HEK293T (cell line): ENCODE data around the gene WNK2.

ENCODE experiments used
- BHLHE40 ChIP-seq: fragments of 450-650 bp; IDR thresholded peaks from 2 replicates; pipeline ENCODE4 v1.6.1; 2016; ENCODE audit warnings: mild to moderate bottlenecking, moderate library complexity, borderline replicate concordance
- CTBP1 ChIP-seq: fragments of 450-650 bp; IDR thresholded peaks from 2 replicates; pipeline ENCODE4 v1.6.1; 2016; ENCODE audit warnings: borderline replicate concordance
- FOXA1 ChIP-seq: fragments of 450-650 bp; IDR thresholded peaks from 2 replicates; pipeline ENCODE4 v1.6.1; 2016; ENCODE audit warnings: mild to moderate bottlenecking
- FOXK2 ChIP-seq: fragments of 450-650 bp; IDR thresholded peaks from 2 replicates; pipeline ENCODE4 v1.6.1; 2016; ENCODE audit warnings: mild to moderate bottlenecking
- FOXM1 ChIP-seq: fragments of 450-650 bp; IDR thresholded peaks from 2 replicates; pipeline ENCODE4 v1.6.1; 2017; ENCODE audit warnings: mild to moderate bottlenecking, borderline replicate concordance
- HDGF ChIP-seq: fragments of 450-650 bp; IDR thresholded peaks from 2 replicates; pipeline ENCODE4 v1.6.1; 2017; ENCODE audit warnings: antibody characterized with exemption, borderline replicate concordance
- L3MBTL2 ChIP-seq: fragments of 450-650 bp; conservative IDR thresholded peaks from 2 replicates; pipeline ENCODE4 v1.6.1; 2016; ENCODE audit warnings: mild to moderate bottlenecking
- LEF1 ChIP-seq: fragments of 450-650 bp; IDR thresholded peaks from 2 replicates; pipeline ENCODE4 v1.6.1; 2017; ENCODE audit warnings: mild to moderate bottlenecking, borderline replicate concordance
- PKNOX1 ChIP-seq: fragments of 450-650 bp; IDR thresholded peaks from 2 replicates; pipeline ENCODE4 v1.6.1; 2016
- SP1 ChIP-seq: fragments of 450-650 bp; IDR thresholded peaks from 2 replicates; pipeline ENCODE4 v1.6.1; 2017
- SUZ12 ChIP-seq: fragments of 450-650 bp; IDR thresholded peaks from 2 replicates; pipeline ENCODE4 v1.6.1; 2016; ENCODE audit warnings: mild to moderate bottlenecking
- TARDBP ChIP-seq: fragments of 450-650 bp; IDR thresholded peaks from 2 replicates; pipeline ENCODE4 v1.6.1; 2016
- ZNF384 ChIP-seq: fragments of 450-650 bp; IDR thresholded peaks from 2 replicates; pipeline ENCODE4 v1.6.1; 2016

GRCh38 chr9:93184432-93185265 lies 710 bp downstream of the WNK2 start:
- TF ChIP-seq CTBP1 (no peak), SUZ12 (no peak), SP1 (no peak), FOXK2 (no peak), FOXM1 (no peak), PKNOX1 (no peak), HDGF (no peak), L3MBTL2 (no peak), FOXA1 (no peak), TARDBP (no peak), BHLHE40 (no peak), LEF1 (no peak), ZNF384 (no peak)
